NCI-H187 treated with DMSO at 0.1 percent for 48 hours (cell line): ENCODE data around the gene HOXD8.

ENCODE experiments used
- DNase-seq: peaks from one replicate; lab custom pipeline; 2025; lab: John Stamatoyannopoulos, UW

HOXD8 gene

GRCh38 chr2:176160251-176160985 lies 30.9 kb downstream of the HOXD8 start:
- DNase-seq = no peak

DNA sequence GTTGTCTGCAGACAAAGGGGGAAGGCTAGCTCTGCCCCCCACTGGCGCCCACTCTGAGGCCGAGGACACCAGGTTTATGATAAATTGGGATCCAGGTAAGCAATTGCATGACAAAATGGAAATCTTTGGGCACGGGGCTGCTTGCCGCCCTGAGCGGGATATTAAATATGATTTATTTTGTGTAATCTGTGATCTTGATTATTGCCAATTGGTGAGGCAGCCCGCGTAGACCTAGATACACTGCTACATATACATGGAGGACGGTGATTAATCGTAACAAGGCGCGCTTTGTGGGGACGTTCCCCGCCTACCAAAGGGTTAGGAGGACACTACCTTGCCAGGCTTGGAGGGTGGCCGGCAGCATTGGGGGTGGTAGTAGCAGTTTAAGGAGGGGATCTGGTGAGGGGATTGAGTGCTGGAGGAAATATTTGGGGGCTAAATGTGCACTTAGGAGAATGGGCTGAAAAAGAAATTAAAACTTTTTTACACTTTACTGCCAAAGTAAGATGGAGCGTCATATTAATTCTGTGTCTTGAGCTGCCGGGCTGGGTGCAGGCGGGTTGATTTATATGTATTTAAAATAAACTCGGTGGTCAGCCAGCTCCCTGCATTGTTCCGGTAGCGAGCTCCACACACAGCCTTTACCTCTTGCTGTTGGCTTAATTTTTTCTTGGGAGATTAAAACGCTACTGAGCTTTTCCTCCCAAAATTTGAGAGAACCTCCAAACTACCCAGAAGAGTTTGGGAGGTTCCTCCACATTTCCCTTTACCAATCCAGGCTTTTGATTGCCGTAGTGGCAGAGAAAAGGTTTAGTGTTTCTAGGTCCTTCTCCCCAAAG lies 31.7 kb downstream of the HOXD8 start:
- no peak for DNase-seq

DNA sequence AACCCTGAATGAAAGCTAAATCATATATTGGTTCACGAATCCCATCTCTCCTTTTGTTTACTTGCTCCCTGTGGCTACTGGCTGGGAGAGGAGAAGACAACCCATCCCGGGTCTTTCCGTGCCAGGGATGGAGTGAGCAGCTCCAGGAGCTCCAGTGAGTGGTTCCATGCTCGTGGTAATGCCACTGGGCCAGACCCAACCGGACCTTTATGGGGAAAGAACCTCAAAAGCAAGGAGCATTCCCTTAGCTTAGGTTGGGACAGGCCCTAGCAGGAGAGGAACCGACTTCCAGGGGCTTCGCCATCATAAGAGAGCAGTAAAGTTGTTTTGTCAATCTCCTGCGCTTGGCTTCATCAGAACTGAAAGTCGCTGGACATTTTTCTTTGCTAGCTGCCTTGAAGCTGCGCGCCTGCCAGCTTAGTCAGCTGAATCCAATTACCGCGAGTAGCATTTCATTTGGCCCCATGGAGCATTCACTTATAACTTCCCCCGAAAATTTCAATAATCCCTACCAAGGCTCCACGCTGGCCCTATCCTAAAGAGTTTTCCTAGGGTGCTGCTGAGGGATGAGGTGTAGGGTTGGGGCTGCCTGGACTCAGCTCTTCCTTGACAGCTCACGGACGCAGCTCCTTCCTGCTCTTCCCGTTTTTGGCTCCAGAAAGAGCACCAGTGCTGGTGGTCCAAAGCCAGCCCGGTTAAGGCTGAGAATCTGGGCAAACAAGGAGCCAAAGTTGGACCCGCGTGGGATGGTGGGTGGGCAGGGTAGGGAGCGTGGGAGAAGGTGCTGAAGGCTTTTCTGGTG lies 32.5 kb downstream of the HOXD8 start:
- no peak for DNase-seq

DNA sequence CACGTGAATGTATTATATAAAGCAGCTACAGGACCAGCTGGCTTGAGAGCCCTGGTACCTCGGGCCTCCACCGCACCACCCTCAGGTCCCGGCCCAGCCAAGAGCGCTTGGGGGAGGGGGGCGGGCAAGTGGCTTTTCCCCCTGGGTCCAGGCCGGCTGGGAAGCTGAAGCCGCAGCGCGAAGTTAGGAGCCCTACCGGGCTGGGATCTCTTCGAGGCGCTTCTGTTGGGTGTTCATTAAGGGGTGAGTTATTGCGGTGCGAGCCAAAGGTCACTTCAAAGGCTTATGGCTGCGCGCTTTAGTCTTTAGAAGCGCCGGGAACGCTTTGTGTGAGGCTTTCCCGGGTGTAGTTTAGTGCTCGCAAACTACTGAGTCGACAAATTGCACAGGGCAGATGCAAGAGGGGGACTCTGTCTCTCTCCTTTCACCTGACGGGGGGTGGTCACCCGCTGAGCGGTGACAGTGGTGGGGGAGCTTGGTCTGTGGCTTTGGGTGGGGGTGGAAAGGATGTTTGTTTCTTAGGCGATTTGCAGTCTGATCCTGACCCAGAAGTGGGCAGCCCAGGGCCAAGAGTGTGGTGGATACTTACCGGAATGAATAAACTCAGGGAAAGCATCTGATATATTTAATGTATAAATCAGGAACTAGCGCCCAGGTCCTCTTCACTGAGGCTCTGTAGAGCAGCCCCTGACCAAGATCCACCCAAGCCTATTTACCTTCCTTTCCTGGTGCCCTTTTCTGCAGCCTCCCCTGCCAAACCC lies 33.6 kb downstream of the HOXD8 start:
- no peak for DNase-seq

DNA sequence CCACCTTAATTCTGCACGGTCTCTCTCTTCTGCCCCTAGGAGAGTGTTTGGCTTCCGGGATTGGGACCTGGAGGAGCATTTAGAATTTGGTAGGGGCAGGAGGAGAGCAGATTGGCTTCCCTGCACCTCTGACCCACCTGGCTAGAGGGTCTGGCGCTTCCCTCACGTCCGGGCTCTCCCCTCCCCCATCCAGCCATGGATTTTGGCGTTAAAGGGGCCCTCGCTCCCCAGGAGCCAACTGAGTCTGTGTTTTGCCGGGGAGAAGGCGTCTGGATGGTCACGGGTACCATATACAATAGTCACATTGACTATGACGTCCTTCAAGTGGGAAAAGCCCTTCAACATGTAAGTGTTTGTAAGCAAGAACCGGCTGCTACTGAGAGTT lies 34.2 kb downstream of the HOXD8 start:
- no peak for DNase-seq

GRCh38 chr2:176164201-176164600 lies 34.7 kb downstream of the HOXD8 start:
- no peak for DNase-seq

GRCh38 chr2:176164611-176165369 lies 35.3 kb downstream of the HOXD8 start:
- no peak for DNase-seq

DNA sequence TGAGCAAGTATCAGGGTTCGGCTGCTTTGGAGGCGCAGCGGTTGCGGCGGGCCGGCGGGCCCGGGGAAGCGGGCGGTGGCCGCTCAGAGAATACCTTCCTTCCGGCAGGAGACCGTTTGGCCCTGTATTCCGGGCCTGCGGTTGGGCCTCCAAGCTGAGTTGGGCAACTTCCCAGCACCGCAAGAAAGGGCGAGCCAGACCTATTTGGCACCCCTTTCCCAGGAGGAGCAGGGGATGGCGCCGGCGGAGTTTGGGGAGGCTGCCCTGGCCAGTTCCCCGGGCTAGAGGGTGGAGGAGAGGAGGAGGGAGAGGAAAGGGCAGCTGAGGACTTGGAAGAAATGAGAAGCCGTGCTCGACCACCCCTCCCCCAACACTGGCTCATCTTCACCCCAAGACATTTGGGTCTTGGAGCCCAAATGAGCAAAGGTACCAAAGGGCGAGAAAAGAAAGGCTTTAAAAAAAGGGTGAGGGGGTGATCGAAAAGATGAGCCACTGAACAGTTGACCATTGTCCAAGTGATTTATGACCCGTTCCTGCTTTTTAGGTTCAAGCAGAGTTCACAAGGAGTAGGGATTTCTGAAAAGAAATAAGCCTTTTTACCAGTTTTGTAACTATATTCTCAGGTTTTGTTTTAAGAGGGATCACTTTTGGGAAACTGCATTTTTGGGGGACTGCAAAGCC lies 36.0 kb downstream of the HOXD8 start:
- DNase-seq = no peak

DNA sequence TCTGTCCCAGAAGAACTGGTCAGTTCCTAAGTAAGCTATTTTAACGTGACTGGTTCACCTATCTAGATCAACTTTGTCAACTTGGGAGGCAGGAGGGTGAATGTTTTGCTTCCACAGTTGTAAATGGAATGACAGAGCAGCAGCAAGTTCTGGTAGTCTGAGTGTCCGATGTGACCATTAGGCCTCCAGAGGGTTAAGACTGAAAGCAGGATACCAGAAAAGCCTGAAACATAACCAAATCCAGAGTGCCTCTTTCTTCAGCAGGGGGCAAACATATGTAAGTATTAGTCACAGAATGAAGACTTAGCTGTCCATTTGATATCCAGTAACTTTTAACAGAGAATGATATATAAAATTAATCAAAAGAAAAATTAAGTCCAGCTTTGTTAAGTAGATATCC lies 36.8 kb downstream of the HOXD8 start:
- DNase-seq = no peak

GRCh38 chr2:176167398-176167797 lies 37.9 kb downstream of the HOXD8 start:
- DNase-seq = no peak

DNA sequence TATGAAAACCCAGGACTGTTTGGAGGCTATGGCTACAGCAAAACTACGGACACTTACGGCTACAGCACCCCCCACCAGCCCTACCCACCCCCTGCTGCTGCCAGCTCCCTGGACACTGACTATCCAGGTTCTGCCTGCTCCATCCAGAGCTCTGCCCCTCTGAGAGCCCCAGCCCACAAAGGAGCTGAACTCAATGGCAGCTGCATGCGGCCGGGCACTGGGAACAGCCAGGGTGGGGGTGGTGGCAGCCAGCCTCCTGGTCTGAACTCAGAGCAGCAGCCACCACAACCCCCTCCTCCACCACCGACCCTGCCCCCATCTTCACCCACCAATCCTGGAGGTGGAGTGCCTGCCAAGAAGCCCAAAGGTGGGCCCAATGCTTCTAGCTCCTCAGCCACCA lies 39.7 kb downstream of the HOXD8 start:
- DNase-seq = no peak

DNA sequence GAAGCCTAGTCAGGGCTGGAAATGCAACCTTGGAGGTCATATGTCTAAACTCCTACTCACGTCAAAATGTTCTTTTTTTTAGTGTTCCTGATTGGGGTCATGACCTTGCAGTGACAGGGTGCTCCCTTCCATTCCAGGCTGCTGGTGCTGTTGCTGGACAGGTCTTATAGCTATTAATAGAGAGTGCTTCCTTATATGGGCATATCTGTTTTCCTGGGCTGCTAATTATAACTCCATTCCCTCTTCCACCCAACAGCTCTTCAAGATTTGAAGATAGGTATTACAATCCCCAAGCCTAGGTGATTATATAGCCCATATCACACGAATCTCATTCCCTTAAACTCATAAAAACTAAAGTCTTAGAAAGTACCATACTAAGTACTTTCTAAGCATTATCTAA lies 40.2 kb downstream of the HOXD8 start:
- no peak for DNase-seq

GRCh38 chr2:176170602-176171305 lies 41.2 kb downstream of the HOXD8 start:
- DNase-seq = no peak

DNA sequence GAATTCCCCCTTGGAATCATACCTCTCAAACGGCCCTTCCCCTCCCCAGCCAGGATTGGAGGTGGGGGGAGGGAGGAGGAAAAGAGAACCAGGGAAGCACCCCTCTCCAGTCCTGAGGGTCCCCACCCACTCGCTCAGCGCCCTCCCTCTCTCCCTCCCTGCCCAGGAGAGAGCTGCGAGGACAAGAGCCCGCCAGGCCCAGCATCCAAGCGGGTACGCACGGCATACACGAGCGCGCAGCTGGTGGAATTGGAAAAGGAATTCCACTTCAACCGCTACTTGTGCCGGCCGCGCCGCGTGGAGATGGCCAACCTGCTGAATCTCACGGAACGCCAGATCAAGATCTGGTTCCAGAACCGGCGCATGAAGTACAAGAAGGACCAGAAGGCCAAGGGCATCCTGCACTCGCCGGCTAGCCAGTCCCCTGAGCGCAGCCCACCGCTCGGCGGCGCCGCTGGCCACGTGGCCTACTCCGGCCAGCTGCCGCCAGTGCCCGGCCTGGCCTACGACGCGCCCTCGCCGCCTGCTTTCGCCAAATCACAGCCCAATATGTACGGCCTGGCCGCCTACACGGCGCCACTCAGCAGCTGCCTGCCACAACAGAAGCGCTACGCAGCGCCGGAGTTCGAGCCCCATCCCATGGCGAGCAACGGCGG lies 42.0 kb downstream of the HOXD8 start:
- no peak for DNase-seq

GRCh38 chr2:176172007-176172894 lies 42.7 kb downstream of the HOXD8 start:
- no peak for DNase-seq

DNA sequence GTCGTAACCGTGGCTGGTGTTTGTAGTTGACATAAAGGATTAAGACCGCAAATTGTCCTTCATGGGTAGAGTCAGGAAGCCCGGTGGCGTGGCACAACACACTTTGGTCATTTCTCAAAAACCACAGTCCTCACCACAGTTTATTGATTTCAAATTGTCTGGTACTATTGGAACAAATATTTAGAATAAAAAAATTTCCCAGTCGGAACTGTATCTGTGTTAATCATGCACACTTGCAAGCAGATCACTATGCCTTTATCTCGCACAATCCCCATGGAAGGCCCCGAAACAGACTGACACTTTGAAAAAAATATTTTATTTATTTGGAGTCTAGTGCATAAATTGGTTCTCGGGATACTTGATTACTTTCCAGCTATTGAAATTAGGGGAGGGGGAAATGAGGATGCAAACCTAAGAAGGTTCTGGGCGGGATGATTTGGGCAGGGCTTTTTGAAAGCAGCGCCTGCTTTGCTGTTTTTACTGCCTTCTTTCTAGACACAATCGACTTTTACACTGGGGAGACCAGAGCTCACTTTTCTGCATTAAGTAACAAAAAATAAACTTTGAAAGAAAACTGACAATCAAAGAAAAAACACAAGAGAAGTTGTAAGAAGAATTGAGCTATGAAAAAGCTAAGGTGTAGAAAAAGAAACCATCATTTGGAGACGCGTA lies 43.5 kb downstream of the HOXD8 start:
- no peak for DNase-seq

- DNase-seq = no peak
Measured at GRCh38 chr2:176173567-176174381, 44.3 kb downstream of the HOXD8 start.
